ENCODE results near the gene NLN.
"Not testable (repeated sequence)": the region's sequence is repeated elsewhere in the genome, so short reads cannot be mapped to it uniquely, and the experiment has no call there.

NLN gene

GRCh38 chr5:65832603-65833228 is 110.7 kb downstream of the NLN start:
- no peak for DNase-seq (ENCODE audit: low spot score)

GRCh38 chr5:65833780-65834179 is 111.8 kb downstream of the NLN start:
- no peak for DNase-seq (ENCODE audit: low spot score)

- DNase-seq (ENCODE audit: low spot score): no peak
These were observed 112.3 kb downstream of the NLN start for GRCh38 chr5:65834306-65834705.

GRCh38 chr5:65835191-65835590 is 113.2 kb downstream of the NLN start:
- no peak for DNase-seq (ENCODE audit: low spot score)

- no peak for DNase-seq (ENCODE audit: low spot score)
These were observed 115.1 kb downstream of the NLN start for GRCh38 chr5:65837139-65837538.

- not testable (repeated sequence) for DNase-seq (ENCODE audit: low spot score)
These were observed 117.2 kb downstream of the NLN start for GRCh38 chr5:65839170-65839569.

- DNase-seq (ENCODE audit: low spot score): no peak
These were observed 118.1 kb downstream of the NLN start for GRCh38 chr5:65840071-65840470.

GRCh38 chr5:65844763-65845162 is 122.8 kb downstream of the NLN start:
- not testable (repeated sequence) for DNase-seq (ENCODE audit: low spot score)

- no peak for DNase-seq (ENCODE audit: low spot score)
These were observed 124.1 kb downstream of the NLN start for GRCh38 chr5:65846101-65846500.

- DNase-seq (ENCODE audit: low spot score): not testable (repeated sequence)
These were observed 125.0 kb downstream of the NLN start for GRCh38 chr5:65847019-65847418.

GRCh38 chr5:65849918-65850317 is 127.9 kb downstream of the NLN start:
- not testable (repeated sequence) for DNase-seq (ENCODE audit: low spot score)

GRCh38 chr5:65854925-65855324 is 132.9 kb downstream of the NLN start:
- DNase-seq (ENCODE audit: low spot score): no peak

GRCh38 chr5:65855766-65856315 is 133.8 kb downstream of the NLN start:
- DNase-seq (ENCODE audit: low spot score): no peak

GRCh38 chr5:65856520-65856919 is 134.5 kb downstream of the NLN start:
- no peak for DNase-seq (ENCODE audit: low spot score)

GRCh38 chr5:65858316-65858715 is 136.3 kb downstream of the NLN start:
- DNase-seq (ENCODE audit: low spot score): no peak

GRCh38 chr5:65861830-65862241 is 139.8 kb downstream of the NLN start:
- no peak for DNase-seq (ENCODE audit: low spot score)

GRCh38 chr5:65862384-65862783 is 140.4 kb downstream of the NLN start:
- no peak for DNase-seq (ENCODE audit: low spot score)

- no peak for DNase-seq (ENCODE audit: low spot score)
These were observed 141.7 kb downstream of the NLN start for GRCh38 chr5:65863747-65864146.

- DNase-seq (ENCODE audit: low spot score): no peak
These were observed 145.0 kb downstream of the NLN start for GRCh38 chr5:65866837-65867521.

GRCh38 chr5:65867542-65868195 is 145.7 kb downstream of the NLN start:
- DNase-seq (ENCODE audit: low spot score): no peak

- DNase-seq (ENCODE audit: low spot score): no peak
These were observed 146.5 kb downstream of the NLN start for GRCh38 chr5:65868509-65868908.

- no peak for DNase-seq (ENCODE audit: low spot score)
These were observed 149.2 kb downstream of the NLN start for GRCh38 chr5:65871182-65871581.

- DNase-seq (ENCODE audit: low spot score): not testable (repeated sequence)
These were observed 149.8 kb downstream of the NLN start for GRCh38 chr5:65871776-65872175.
